Mesodermal cell (in vitro differentiated cells): ENCODE measurements around the gene NNMT. TPM values are rescaled to one million over a fixed set of nuclear protein-coding genes. Genes with fewer than 3 reads are reported as not detected.

ENCODE experiments used
- H3K27ac ChIP-seq: 2 replicates; pipeline ENCODE4 v1.7.0; 2013; ENCODE audit warnings: mild to moderate bottlenecking, low read depth, low read length, moderate library complexity; ENCODE audit not compliant: severe bottlenecking
- H3K36me3 ChIP-seq: 2 replicates; pipeline ENCODE4 v1.7.1; 2013; ENCODE audit warnings: mild to moderate bottlenecking, low read length, moderate library complexity; ENCODE audit not compliant: control insufficient read depth, insufficient read depth
- H3K4me1 ChIP-seq: one replicate; pipeline ENCODE4 v1.7.1; 2013; ENCODE audit warnings: mild to moderate bottlenecking, low read length; ENCODE audit not compliant: insufficient read depth, control insufficient read depth, poor library complexity, severe bottlenecking
- H3K4me3 ChIP-seq: 2 replicates; pipeline ENCODE4 v1.7.0; 2013; ENCODE audit warnings: low read length, control low read depth, mild to moderate bottlenecking; ENCODE audit not compliant: insufficient read depth, poor library complexity, severe bottlenecking; ENCODE audit errors: extremely low read depth
- H3K9me3 ChIP-seq: 2 replicates; pipeline ENCODE4 v1.7.1; 2013; ENCODE audit warnings: mild to moderate bottlenecking, low read length, moderate library complexity; ENCODE audit not compliant: control insufficient read depth
- WGBS, 2 experiments: methylation state at CpG; one replicate each; pipeline ENCODE4 v1.1.5; 2013; ENCODE audit warnings: missing lambda C conversion rate in 2 of 2; ENCODE audit not compliant: insufficient coverage in 2 of 2; 5-methylcytosine and 5-hydroxymethylcytosine counted together
- polyA plus RNA-seq, 2 experiments: library from polyadenylated mRNA; stranded (reverse); fragments of 50-300 nt; gene quantifications; one replicate each; pipeline ENCODE4 v1.2.3, GENCODE V29; 2013

Gene NNMT
- 56.1 TPM for polyA plus RNA-seq (2013, experiment 1 of 2)
- polyA plus RNA-seq (2013, experiment 2 of 2), result 67.5 TPM

GRCh38 chr11:114295676-114296604, at the start of gene NNMT:
Gene NNMT, plus strand, starts transcription at chr11:114296399. Its CDS starts 158 bp downstream, at chr11:114296557.
- Histone ChIP-seq H3K27ac (peak within 1 kb of the TSS; percentile 97), H3K4me1 (peaks cover 37% of the 10 kb centered on the region), H3K9me3 (peaks cover 2% of the 10 kb centered on the region), H3K36me3 (peaks cover 13% of the 10 kb centered on the region), H3K4me3 (peak within 1 kb of the TSS; percentile 37)
- 89 to 96% methylated on average over 5 to 10 of the region's 11 CpGs for WGBS, 2 experiments

DNA sequence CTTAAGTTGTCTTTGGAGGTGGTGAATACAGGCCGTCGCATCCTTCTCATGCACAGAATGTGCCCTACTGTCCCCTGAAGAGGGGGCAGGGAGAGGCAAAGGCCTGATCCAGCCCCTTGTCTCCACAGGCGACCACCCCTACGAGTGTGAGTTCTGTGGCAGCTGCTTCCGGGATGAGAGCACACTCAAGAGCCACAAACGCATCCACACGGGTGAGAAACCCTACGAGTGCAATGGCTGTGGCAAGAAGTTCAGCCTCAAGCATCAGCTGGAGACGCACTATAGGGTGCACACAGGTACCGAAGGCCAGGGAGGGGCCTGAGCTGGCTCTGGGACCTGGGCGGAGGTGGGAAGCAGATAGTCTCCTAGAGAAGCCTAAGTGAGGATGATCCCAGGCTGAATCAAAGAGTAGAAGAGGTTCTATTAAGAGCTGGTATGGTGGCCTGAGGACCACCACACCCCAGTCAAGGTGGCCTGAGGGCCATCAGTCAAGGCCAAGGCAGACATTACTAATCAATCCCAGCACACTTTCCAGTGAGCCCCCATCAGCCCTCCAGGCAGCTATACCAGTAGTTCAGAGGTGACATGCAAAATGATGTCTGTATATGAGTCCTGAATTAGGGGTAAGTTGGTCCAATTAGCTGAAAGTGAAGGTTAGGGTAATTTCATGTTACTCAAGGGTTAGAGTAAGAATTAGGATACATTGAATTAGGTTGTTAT, 49.0 kb upstream of the NNMT start:
- no peaks in the 10 kb centered on the region for H3K36me3 ChIP-seq
- H3K27ac ChIP-seq, result no peak overlapping the region
- no peak overlapping the region for H3K4me3 ChIP-seq
- no peaks in the 10 kb centered on the region for H3K9me3 ChIP-seq
- H3K4me1 ChIP-seq, result no peaks in the 10 kb centered on the region
- WGBS, 2 experiments, result 95 to 96% methylated on average over 10 to 11 of the region's 11 CpGs

GRCh38 chr11:114250180-114250579, 46.0 kb upstream of the NNMT start:
- no peak overlapping the region for H3K4me3 ChIP-seq
- H3K4me1 ChIP-seq, result no peaks in the 10 kb centered on the region
- no peak overlapping the region for H3K27ac ChIP-seq
- 95 to 97% methylated on average over 11 to 17 of the region's 17 CpGs for WGBS, 2 experiments
- H3K36me3 ChIP-seq, result no peaks in the 10 kb centered on the region
- H3K9me3 ChIP-seq, result no peaks in the 10 kb centered on the region

DNA sequence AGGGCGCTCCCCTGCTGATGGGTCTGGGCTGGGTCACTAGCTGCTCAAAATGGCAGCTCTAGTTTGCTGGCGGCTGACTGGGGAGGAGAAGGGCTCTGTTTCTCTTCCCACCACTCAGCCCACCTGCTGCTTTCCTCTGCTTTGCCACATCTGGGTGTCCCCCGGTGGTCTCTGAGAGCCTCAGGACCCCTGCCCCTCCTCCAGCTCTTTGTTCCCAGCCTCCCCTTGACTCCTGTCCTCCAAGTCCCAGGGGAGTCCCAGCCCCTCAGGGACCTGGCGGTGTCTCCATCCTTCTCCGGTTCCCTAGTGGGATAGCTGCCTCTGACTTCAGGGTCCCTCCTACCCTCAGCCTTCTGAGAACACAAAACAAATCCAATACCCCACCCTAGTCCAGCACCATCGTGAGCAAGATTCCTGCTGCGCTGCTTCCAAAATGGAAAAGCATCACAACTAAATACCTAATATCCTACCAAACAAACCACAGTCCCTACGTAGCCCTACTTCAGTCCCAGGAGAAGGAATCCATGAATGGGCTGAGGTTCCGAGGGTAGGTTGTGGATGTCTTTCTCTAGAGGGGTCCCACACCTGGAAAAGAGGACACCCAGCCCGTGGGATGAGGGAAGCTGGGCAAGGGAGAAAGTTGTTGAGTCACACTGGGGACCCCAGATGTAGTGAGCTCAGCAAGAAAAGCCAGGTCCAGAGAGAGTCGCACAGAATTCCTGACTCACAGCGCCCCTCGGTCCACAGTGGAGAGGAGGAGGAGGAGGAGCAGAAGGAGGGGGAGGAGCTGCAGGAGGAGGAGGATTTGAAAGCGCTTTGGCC, 45.0 kb upstream of the NNMT start:
- Histone ChIP-seq H3K4me1 (no peaks in the 10 kb centered on the region), H3K36me3 (no peaks in the 10 kb centered on the region), H3K9me3 (no peaks in the 10 kb centered on the region), H3K27ac (no peak overlapping the region), H3K4me3 (no peak overlapping the region)
- 78 to 79% methylated on average over 10 to 11 of the region's 14 CpGs for WGBS, 2 experiments

DNA sequence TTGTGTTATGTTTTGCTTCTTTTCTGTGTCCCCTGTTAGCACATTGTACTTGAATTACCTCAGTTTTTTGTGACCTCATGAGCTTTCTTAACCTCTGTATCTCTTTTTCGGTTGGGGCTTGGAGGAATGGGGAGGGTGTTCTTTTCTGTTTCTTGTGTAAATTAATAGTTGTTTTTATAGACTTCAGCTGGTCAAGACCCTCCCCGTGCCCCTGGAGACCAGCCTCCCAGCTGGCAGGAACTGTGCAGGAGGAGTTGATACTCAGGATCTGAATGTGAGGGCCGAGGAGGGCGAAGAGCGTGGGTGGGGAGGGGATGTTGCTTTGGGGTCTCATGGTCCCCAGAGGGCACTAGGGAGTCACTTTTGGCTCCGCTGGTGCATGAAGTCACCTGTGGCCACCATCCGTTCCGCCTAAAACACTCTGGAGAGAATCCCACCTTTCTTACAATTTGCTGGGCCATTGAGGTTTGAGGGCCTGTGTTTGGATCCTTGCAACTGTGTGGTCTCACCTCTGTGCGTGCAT, 44.3 kb upstream of the NNMT start:
- WGBS, 2 experiments, result 50 to 82% methylated on average over 3 to 8 of the region's 9 CpGs
- no peaks in the 10 kb centered on the region for H3K36me3 ChIP-seq
- no peaks in the 10 kb centered on the region for H3K4me1 ChIP-seq
- H3K4me3 ChIP-seq, result no peak overlapping the region
- no peaks in the 10 kb centered on the region for H3K9me3 ChIP-seq
- no peak overlapping the region for H3K27ac ChIP-seq

DNA sequence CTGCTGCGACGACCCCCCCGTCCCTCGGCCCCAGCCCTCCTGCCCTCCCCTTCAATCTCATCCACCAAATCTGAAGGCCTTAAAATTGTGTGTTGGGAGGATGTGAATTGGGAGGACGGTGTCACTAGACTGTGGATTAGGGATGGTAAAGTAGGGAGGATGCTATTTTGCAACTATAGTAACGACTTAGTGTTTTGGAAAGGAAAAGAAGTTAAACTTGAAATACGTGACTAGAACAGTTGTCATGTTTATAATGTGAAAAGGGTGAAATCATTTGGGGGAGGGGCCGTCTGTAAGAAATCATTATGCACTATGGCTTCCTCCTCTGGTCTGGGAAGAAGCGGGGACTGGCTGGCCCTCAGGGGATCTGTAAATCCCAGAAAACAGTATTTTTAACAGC, 43.4 kb upstream of the NNMT start:
- Histone ChIP-seq H3K4me1 (peaks cover 5% of the 10 kb centered on the region), H3K4me3 (no peak overlapping the region), H3K9me3 (no peaks in the 10 kb centered on the region), H3K27ac (no peak overlapping the region), H3K36me3 (no peaks in the 10 kb centered on the region)
- WGBS, 2 experiments, result 93 to 97% methylated on average over 3 to 4 of the region's 9 CpGs

GRCh38 chr11:114253771-114254170, 42.4 kb upstream of the NNMT start:
- Histone ChIP-seq H3K4me3 (no peak overlapping the region), H3K27ac (no peak overlapping the region), H3K9me3 (no peaks in the 10 kb centered on the region), H3K36me3 (no peaks in the 10 kb centered on the region), H3K4me1 (peaks cover 11% of the 10 kb centered on the region)
- WGBS, 2 experiments, result 74 to 81% methylated on average over 2 of the region's 2 CpGs

GRCh38 chr11:114254571-114255146, 41.5 kb upstream of the NNMT start:
- H3K36me3 ChIP-seq, result no peaks in the 10 kb centered on the region
- H3K9me3 ChIP-seq, result no peaks in the 10 kb centered on the region
- H3K4me3 ChIP-seq, result no peak overlapping the region
- WGBS, 2 experiments, result 89 to 96% methylated on average over 5 to 7 of the region's 14 CpGs
- no peak overlapping the region for H3K27ac ChIP-seq
- peaks cover 11% of the 10 kb centered on the region for H3K4me1 ChIP-seq

GRCh38 chr11:114255289-114255688, 40.9 kb upstream of the NNMT start:
- Histone ChIP-seq H3K9me3 (no peaks in the 10 kb centered on the region), H3K4me1 (peaks cover 11% of the 10 kb centered on the region), H3K27ac (no peak overlapping the region), H3K36me3 (no peaks in the 10 kb centered on the region), H3K4me3 (no peak overlapping the region)
- 53 to 72% methylated on average over 4 to 5 of the region's 11 CpGs for WGBS, 2 experiments
